Measurements from ENCODE around the gene SMPD1.

The SMPD1 gene

GRCh38 chr11:6415797-6416196 is 25.5 kb downstream of the SMPD1 start:
- DNase-seq (ENCODE audit: low read depth), result no peak

- no peak for DNase-seq (ENCODE audit: low read depth)
Observed at GRCh38 chr11:6417907-6418556, 27.8 kb downstream of the SMPD1 start.

GRCh38 chr11:6418557-6419008 is 28.3 kb downstream of the SMPD1 start:
- DNase-seq (ENCODE audit: low read depth), result no peak

GRCh38 chr11:6419009-6419631 is 28.8 kb downstream of the SMPD1 start, which contains the start of gene APBB1:
Gene APBB1 (minus strand): TSS chr11:6419094. CDS start chr11:6411347, 7,747 bp downstream.
- DNase-seq (ENCODE audit: low read depth), result peak; percentile 62

GRCh38 chr11:6420677-6421076 is 30.4 kb downstream of the SMPD1 start:
- no peak for DNase-seq (ENCODE audit: low read depth)

GRCh38 chr11:6427516-6427915 is 37.2 kb downstream of the SMPD1 start:
- no peak for DNase-seq (ENCODE audit: low read depth)

- DNase-seq (ENCODE audit: low read depth), result no peak
Observed at GRCh38 chr11:6431861-6432260, 41.6 kb downstream of the SMPD1 start.

GRCh38 chr11:6433998-6434660 is 43.9 kb downstream of the SMPD1 start:
- no peak for DNase-seq (ENCODE audit: low read depth)

- DNase-seq (ENCODE audit: low read depth), result no peak
Observed at GRCh38 chr11:6437423-6437822, 47.1 kb downstream of the SMPD1 start.

GRCh38 chr11:6437993-6438392 is 47.7 kb downstream of the SMPD1 start:
- DNase-seq (ENCODE audit: low read depth), result no peak

GRCh38 chr11:6438979-6439571 is 48.8 kb downstream of the SMPD1 start:
- peak; percentile 22 for DNase-seq (ENCODE audit: low read depth)

GRCh38 chr11:6440906-6441358 is 50.7 kb downstream of the SMPD1 start, which contains the start of gene HPX:
Gene HPX (minus strand): TSS chr11:6440987. CDS start chr11:6440963, 24 bp downstream.
- DNase-seq (ENCODE audit: low read depth), result no peak

GRCh38 chr11:6442441-6442840 is 52.2 kb downstream of the SMPD1 start:
- DNase-seq (ENCODE audit: low read depth), result no peak

GRCh38 chr11:6443269-6444003 is 53.2 kb downstream of the SMPD1 start:
- peak; percentile 27 for DNase-seq (ENCODE audit: low read depth)
